PFSK-1 (cell line): ENCODE results near the gene CST9.

ENCODE experiments used
- POLR2AphosphoS5 ChIP-seq: IDR thresholded peaks from 2 replicates; pipeline ENCODE4 v1.6.1; 2012; ENCODE audit warnings: low read depth, mild to moderate bottlenecking, control low read depth, low read length, moderate library complexity
- TF ChIP-seq, protein P1 (sequence below), 2 experiments: IDR thresholded peaks; 2 replicates each; pipeline versions ENCODE4 v1.6.1 to v1.8.0; 2011 to 2012; ENCODE audit warnings: low read depth in 2 of 2, low read length in 2 of 2, control low read depth in 1 of 2, inconsistent platforms in 1 of 2, mild to moderate bottlenecking in 1 of 2, moderate library complexity in 1 of 2; ENCODE audit not compliant: insufficient read depth in 1 of 2

GRCh38 chr20:23641936-23642751 is 36.4 kb upstream of the CST9 start:
- no peak for TF ChIP-seq POLR2AphosphoS5
- TF ChIP-seq, protein P1, sequence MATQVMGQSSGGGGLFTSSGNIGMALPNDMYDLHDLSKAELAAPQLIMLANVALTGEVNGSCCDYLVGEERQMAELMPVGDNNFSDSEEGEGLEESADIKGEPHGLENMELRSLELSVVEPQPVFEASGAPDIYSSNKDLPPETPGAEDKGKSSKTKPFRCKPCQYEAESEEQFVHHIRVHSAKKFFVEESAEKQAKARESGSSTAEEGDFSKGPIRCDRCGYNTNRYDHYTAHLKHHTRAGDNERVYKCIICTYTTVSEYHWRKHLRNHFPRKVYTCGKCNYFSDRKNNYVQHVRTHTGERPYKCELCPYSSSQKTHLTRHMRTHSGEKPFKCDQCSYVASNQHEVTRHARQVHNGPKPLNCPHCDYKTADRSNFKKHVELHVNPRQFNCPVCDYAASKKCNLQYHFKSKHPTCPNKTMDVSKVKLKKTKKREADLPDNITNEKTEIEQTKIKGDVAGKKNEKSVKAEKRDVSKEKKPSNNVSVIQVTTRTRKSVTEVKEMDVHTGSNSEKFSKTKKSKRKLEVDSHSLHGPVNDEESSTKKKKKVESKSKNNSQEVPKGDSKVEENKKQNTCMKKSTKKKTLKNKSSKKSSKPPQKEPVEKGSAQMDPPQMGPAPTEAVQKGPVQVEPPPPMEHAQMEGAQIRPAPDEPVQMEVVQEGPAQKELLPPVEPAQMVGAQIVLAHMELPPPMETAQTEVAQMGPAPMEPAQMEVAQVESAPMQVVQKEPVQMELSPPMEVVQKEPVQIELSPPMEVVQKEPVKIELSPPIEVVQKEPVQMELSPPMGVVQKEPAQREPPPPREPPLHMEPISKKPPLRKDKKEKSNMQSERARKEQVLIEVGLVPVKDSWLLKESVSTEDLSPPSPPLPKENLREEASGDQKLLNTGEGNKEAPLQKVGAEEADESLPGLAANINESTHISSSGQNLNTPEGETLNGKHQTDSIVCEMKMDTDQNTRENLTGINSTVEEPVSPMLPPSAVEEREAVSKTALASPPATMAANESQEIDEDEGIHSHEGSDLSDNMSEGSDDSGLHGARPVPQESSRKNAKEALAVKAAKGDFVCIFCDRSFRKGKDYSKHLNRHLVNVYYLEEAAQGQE (IDR thresholded peaks at IDR 0.05; ENCODE audit: insufficient read depth in 1 of 2, low read depth in 2 of 2, low read length in 2 of 2) = no peak
